Natural killer cell treated with Interleukin-12 subunit alpha and Interleukin-12 subunit beta and Interleukin-15 and Interleukin-18, amount 100 ng/mL, for 72 hours (primary cell): ENCODE measurements around the gene CPNE8. TPM values are rescaled to one million over a fixed set of nuclear protein-coding genes. Genes with fewer than 3 reads are reported as not detected.

ENCODE experiments used
- ATAC-seq, 2 donors: fragments of 150-1000 bp; cut with Tn5 transposase in 1 of 2; sonication (Bioruptor Pico), chemical (Tn5 transposase) in 1 of 2; 2 replicates each; pipeline ENCODE4 v1.10.0; 2021
- DNase-seq: peaks from one replicate; pipeline ENCODE4 v3.0.0; 2022; ENCODE audit warnings: low spot score
- H3K27ac Mint-ChIP-seq, 2 donors: 1 replicate in 1 of 2; 2 replicates in 1 of 2; pipeline ENCODE4 v1.8.0; 2022; ENCODE audit warnings: mixed read lengths in 2 of 2, mild to moderate bottlenecking in 1 of 2, moderate library complexity in 1 of 2
- H3K27me3 Mint-ChIP-seq, 2 donors: 1 replicate in 1 of 2; 2 replicates in 1 of 2; pipeline ENCODE4 v1.8.0; 2022; ENCODE audit warnings: mixed read lengths in 2 of 2
- H3K36me3 Mint-ChIP-seq: one replicate; pipeline ENCODE4 v1.8.0; 2022; ENCODE audit warnings: mixed read lengths
- H3K4me1 Mint-ChIP-seq, 2 donors: 1 replicate in 1 of 2; 2 replicates in 1 of 2; pipeline ENCODE4 v1.8.0; 2022; ENCODE audit warnings: low read depth in 2 of 2, mixed read lengths in 2 of 2, mild to moderate bottlenecking in 1 of 2
- H3K4me3 Mint-ChIP-seq: one replicate; pipeline ENCODE4 v1.8.0; 2022; ENCODE audit warnings: mixed read lengths
- H3K9me3 Mint-ChIP-seq: 2 replicates; pipeline ENCODE4 v1.8.0; 2022; ENCODE audit warnings: mixed read lengths
- total RNA-seq, 2 donors: library from RNA; stranded (reverse); gene quantifications; one replicate each; pipeline ENCODE4 v1.2.3, GENCODE V29; 2022

The CPNE8 gene
- total RNA-seq, 2 donors from 2014 or later: 5.5 to 9.2 TPM

DNA sequence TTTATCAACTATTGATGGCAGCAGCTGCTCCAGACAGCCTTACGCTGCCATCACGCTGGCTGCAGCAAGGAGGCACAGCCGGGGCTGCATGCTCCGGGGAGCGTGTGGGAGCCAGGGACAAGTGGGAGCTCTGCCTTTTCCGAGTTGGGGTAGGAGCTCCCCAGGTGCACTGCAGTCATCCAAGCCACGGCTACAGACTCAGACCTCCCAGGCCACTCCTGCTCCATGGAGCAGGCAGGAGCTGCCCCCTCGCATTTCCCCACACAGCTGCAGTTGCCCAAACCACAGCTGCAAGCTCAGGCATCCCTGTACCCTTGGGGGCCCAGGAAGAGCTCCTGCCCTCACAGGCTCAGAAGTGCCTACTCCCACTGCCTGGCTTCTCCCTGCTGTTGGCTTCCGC, 184.7 kb downstream of the CPNE8 start:
- ATAC-seq (peak in 1 of 2 donors; percentile 11), DNase-seq (no peak)
- H3K9me3 Mint-ChIP-seq: peaks cover 12% of the 10 kb centered on the region
- H3K27me3 Mint-ChIP-seq: no peaks in the 10 kb centered on the region
- no peak overlapping the region for H3K27ac Mint-ChIP-seq
- no peaks in the 10 kb centered on the region for H3K4me1 Mint-ChIP-seq
- H3K4me3 Mint-ChIP-seq: no peak overlapping the region
- H3K36me3 Mint-ChIP-seq: peaks cover 14% of the 10 kb centered on the region

DNA sequence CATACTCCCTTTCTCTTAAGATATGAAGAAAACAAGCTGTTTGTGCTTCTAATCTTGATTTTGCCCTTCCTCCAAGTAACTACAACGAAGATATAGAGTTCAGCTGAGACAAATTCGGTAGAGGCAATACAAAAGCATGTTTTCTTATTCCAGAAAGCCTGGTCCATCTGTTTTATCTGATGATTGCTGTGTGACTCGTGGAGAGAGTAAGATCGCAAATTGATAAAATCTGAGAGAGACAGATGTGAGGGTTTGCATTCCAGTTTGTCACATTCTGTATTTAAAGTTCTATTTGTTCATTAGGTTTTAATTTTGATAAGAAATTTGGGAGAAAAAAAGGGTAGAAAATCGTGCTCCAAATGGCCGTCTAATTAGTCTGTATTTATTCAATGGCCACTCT, 192.1 kb downstream of the CPNE8 start:
- ATAC-seq (no peak), DNase-seq (no peak)
- Mint-ChIP-seq H3K4me1 (no peaks in the 10 kb centered on the region), H3K27me3 (no peaks in the 10 kb centered on the region), H3K27ac (no peak overlapping the region), H3K9me3 (peaks cover 12% of the 10 kb centered on the region), H3K36me3 (peaks cover 11% of the 10 kb centered on the region), H3K4me3 (no peak overlapping the region)

DNA sequence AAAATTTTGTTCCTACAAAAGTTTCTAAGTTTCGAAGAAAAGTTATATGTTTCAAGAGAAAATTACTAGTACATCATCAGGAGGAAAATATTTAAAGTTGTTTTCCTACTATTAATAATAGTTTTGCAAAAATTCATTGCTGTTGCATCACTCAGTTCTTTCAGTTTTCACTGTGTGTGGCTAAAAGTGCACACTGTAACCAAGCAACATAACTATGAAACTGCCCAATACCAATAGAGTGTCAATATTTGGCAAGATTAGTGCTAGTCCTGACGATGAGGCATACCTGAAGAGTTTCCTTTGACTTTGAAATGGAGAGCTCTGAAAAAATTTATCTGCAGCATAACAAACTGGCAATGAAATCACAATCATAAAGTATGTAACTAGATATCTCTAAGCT, 194.3 kb downstream of the CPNE8 start:
- Mint-ChIP-seq H3K27me3 (no peaks in the 10 kb centered on the region), H3K9me3 (peaks cover 4% of the 10 kb centered on the region), H3K27ac (no peak overlapping the region), H3K4me1 (no peaks in the 10 kb centered on the region), H3K4me3 (no peak overlapping the region), H3K36me3 (peaks cover 3% of the 10 kb centered on the region)
- no peak for ATAC-seq
- DNase-seq: no peak

DNA sequence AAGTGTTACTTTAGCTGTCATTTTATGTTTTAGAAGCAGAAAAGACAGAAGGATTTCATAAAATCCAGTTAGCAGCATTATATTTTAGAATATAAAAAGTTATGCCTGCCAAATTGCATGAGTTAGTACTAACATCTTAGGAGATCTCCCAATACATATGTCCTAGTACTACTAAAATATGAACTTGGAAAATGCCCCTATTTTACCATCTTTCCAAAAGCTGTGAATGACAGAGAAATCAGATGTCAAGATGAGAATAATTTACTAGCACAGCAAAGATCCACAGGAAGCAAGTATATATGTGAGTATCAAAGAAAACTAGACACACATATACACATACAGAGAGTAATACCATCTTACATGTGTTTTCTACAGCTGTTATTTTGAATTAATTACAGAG, 196.9 kb downstream of the CPNE8 start:
- H3K4me1 Mint-ChIP-seq: no peaks in the 10 kb centered on the region
- no peaks in the 10 kb centered on the region for H3K27me3 Mint-ChIP-seq
- no peaks in the 10 kb centered on the region for H3K36me3 Mint-ChIP-seq
- no peaks in the 10 kb centered on the region for H3K9me3 Mint-ChIP-seq
- no peak overlapping the region for H3K27ac Mint-ChIP-seq
- no peak for ATAC-seq
- no peak for DNase-seq
- no peak overlapping the region for H3K4me3 Mint-ChIP-seq

DNA sequence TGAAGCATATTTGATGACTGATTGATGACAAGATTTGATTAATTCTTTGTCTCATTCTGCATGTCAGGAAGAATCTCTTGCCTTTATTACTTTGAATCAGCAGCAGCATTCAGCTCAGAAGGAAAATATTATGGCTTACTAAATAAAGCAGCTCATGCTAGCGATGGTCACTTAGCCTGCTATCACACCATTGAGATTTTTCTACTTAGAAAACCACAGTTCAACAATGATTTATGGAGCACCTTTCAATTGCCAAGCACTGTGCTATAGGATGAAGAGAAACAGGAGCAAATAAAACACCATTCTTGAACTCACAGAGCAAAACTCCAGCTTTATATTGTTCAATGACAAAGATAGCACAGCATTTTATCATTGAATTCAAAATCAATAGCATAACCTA, 197.7 kb downstream of the CPNE8 start:
- Mint-ChIP-seq H3K36me3 (no peaks in the 10 kb centered on the region), H3K9me3 (no peaks in the 10 kb centered on the region), H3K27ac (no peak overlapping the region), H3K27me3 (no peaks in the 10 kb centered on the region), H3K4me1 (no peaks in the 10 kb centered on the region), H3K4me3 (no peak overlapping the region)
- ATAC-seq (no peak), DNase-seq (no peak)

DNA sequence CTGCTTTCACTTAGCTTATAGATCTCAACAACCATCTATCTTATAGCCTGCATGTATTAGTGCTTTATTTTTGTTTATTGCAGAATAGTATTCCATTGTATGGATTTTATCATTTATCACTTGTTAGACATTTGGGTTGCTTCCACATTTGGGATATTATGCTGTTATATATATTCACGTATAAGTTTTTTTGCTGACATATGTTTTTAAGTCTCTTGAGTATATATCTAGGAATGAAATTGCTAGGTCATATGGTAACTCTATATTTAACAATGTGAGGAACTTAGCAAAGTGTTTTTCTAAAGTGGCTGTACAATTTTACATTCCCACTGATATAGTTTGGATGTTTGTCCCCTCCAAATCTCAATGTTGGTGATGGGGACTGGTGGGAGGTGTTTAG, 208.1 kb downstream of the CPNE8 start:
- Mint-ChIP-seq H3K27me3 (no peaks in the 10 kb centered on the region), H3K27ac (no peak overlapping the region), H3K4me3 (no peak overlapping the region), H3K9me3 (no peaks in the 10 kb centered on the region), H3K4me1 (no peaks in the 10 kb centered on the region), H3K36me3 (no peaks in the 10 kb centered on the region)
- DNase-seq (no peak), ATAC-seq (no peak)

DNA sequence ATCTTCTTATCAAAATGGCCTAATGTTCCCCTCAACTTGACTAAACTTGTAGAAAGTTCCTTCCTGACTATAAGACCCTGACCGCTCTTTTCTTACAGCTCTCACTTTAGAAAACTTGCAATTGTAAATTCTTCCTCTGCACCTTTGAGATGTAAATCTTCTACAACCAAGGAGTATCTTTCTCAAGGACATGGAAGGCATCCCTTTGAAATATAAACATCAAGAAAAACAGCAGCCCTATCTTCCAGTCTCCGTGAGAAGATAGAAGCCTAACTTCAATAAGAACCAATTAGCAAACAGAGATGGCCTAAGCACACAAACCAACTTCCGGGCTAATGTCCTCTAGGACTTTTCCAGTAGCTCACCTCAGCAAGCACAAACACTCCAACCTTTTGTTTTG, 210.3 kb downstream of the CPNE8 start:
- Mint-ChIP-seq H3K36me3 (peaks cover 5% of the 10 kb centered on the region), H3K27ac (no peak overlapping the region), H3K9me3 (no peaks in the 10 kb centered on the region), H3K27me3 (no peaks in the 10 kb centered on the region), H3K4me1 (no peaks in the 10 kb centered on the region), H3K4me3 (no peak overlapping the region)
- DNase-seq: no peak
- no peak for ATAC-seq

DNA sequence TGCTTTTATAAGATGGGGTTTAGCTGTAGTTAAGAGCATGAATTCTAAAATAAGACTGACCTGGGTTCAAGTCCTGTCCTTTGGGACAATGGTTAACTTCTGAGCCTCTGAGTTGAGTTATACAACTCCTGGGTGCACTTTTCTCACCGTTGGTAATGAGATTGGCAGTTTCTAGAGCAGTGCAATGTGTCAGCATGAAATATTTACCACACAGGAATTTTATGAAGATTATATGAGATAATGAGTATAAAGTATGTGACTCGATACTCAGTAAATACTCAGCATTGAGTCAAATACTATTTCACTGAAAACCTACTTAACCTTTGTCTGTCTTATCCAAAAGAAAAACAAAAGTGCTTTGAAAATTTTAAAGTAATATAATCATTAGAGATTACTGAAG, 214.2 kb downstream of the CPNE8 start:
- Mint-ChIP-seq H3K4me1 (no peaks in the 10 kb centered on the region), H3K27me3 (no peaks in the 10 kb centered on the region), H3K36me3 (peaks cover 5% of the 10 kb centered on the region), H3K9me3 (no peaks in the 10 kb centered on the region), H3K27ac (no peak overlapping the region), H3K4me3 (no peak overlapping the region)
- ATAC-seq (no peak), DNase-seq (no peak)

DNA sequence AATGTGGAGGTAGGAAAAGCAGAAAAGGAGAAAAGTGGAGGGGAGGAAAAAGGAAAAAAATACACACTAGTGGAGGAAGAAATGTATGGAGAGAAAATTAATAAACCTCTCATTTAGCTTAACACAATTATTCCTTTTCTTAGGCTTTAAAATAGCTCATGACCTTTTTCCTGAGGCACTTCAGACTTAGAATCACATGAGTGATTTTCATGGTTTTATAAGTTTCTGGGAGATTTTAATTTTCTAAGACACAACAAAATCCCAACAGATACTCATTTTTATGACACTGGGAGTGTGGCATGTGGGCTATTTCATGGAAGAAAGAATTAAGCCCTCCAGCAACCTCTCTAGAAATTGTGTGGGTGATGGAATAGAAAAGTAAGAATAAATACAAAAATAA, 214.7 kb downstream of the CPNE8 start:
- Mint-ChIP-seq H3K36me3 (peaks cover 5% of the 10 kb centered on the region), H3K27me3 (no peaks in the 10 kb centered on the region), H3K27ac (no peak overlapping the region), H3K4me3 (no peak overlapping the region), H3K9me3 (no peaks in the 10 kb centered on the region), H3K4me1 (no peaks in the 10 kb centered on the region)
- DNase-seq: no peak
- ATAC-seq: no peak

DNA sequence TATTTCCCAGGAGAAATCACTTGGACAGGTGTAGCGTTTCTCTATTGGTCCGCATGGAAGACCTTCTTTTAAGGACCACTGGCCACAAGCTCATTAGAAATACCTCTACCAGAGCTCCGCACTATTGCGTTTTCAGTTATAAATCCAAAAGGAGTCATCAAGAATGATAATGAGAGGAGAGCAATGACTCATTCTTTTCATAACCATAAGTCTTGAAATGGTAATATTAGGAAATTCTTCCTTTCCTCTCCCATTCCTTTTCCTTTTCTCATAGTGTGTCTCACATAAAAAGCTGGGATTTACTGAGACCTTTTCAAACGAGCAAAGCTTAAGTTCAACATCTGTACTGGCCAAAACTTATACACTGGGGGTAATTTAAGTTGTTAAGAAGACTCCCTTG, 215.7 kb downstream of the CPNE8 start:
- no peaks in the 10 kb centered on the region for H3K9me3 Mint-ChIP-seq
- peaks cover 5% of the 10 kb centered on the region for H3K36me3 Mint-ChIP-seq
- no peak for ATAC-seq
- DNase-seq: no peak
- H3K4me3 Mint-ChIP-seq: no peak overlapping the region
- no peaks in the 10 kb centered on the region for H3K27me3 Mint-ChIP-seq
- H3K4me1 Mint-ChIP-seq: no peaks in the 10 kb centered on the region
- no peak overlapping the region for H3K27ac Mint-ChIP-seq

DNA sequence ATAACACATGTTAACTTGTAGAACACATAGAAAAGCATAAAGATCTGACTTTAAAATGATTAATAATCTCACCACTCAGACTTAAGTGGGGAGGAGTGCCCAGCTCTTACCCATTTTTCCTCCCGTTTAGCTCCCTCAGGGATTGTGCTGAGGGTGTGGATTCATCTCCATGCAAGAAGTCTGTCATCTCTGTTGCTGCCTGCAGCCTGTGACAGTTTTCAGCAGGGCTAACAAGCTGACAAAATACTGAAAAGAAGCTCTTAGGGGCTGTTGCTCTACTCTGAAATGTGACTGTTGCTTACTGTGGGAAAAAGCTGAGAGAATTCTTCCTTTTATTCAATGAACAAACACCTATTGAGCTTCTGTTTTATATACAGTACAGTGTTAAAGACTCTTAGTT, 216.2 kb downstream of the CPNE8 start:
- Mint-ChIP-seq H3K4me3 (no peak overlapping the region), H3K36me3 (peaks cover 5% of the 10 kb centered on the region), H3K4me1 (no peaks in the 10 kb centered on the region), H3K9me3 (no peaks in the 10 kb centered on the region), H3K27ac (no peak overlapping the region), H3K27me3 (no peaks in the 10 kb centered on the region)
- DNase-seq (no peak), ATAC-seq (no peak)

DNA sequence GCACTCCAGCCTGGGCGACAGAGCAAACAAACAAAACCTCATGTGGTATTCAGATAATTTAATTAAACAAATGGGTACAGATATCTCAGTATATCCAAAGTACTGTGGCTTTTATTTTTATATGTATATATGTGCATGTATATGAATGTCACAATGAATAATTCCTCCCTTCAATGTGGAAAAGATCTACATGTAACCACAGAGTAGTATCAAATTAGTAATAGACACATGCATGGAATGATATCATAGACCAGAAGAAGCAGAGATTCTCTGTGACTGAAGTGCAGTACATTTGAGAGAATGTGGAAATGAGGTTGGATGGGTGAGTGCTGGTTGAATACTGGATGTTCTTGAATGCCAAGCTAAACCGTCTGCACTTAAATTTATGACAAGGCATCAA, 222.9 kb downstream of the CPNE8 start:
- H3K4me1 Mint-ChIP-seq: no peaks in the 10 kb centered on the region
- H3K27me3 Mint-ChIP-seq: no peaks in the 10 kb centered on the region
- no peak overlapping the region for H3K27ac Mint-ChIP-seq
- H3K36me3 Mint-ChIP-seq: no peaks in the 10 kb centered on the region
- DNase-seq (no peak), ATAC-seq (no peak)
- H3K9me3 Mint-ChIP-seq: no peaks in the 10 kb centered on the region
- H3K4me3 Mint-ChIP-seq: no peak overlapping the region

DNA sequence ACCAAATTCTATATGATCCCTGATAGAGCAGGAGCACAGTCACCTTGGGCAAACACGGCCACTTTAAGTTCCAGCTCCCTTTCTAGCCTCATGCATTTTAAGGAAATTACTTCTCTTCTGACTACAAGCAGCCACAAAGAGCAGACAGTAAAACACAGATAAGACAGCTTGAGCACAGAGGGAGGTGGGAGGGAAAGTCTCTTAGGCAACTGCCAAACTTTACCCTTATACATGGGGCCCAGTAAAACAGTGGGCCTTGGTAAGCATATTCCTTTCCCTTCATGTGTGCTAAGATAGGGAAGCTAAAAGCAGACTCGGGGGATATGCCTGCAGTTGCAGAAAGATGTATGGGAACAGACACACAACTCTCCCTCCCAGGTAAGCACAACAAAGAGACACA, 235.9 kb downstream of the CPNE8 start:
- peaks cover 3% of the 10 kb centered on the region for H3K9me3 Mint-ChIP-seq
- H3K27ac Mint-ChIP-seq: no peak overlapping the region
- no peaks in the 10 kb centered on the region for H3K4me1 Mint-ChIP-seq
- DNase-seq (no peak), ATAC-seq (no peak)
- no peaks in the 10 kb centered on the region for H3K36me3 Mint-ChIP-seq
- no peak overlapping the region for H3K4me3 Mint-ChIP-seq
- no peaks in the 10 kb centered on the region for H3K27me3 Mint-ChIP-seq

DNA sequence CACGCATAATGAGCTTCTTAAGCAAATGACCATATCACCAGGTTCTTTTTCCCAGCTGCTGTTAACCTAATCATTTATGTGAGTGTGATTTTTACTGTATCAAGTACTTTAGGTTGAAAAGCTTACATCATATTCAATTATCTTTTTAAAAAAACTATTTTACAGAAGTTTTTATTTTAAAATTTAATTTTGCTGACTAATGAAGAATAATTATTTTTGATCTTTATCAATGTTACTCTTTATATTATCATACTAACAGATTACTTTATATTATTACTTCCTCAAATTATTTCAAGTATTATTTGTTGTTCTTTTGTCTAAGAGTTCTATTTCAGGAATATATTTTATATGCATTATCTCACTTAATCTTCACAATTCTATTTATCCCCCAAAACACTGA, 236.3 kb downstream of the CPNE8 start:
- Mint-ChIP-seq H3K9me3 (peaks cover 3% of the 10 kb centered on the region), H3K27me3 (no peaks in the 10 kb centered on the region), H3K36me3 (no peaks in the 10 kb centered on the region), H3K4me1 (no peaks in the 10 kb centered on the region), H3K4me3 (no peak overlapping the region), H3K27ac (no peak overlapping the region)
- no peak for ATAC-seq
- DNase-seq: no peak

DNA sequence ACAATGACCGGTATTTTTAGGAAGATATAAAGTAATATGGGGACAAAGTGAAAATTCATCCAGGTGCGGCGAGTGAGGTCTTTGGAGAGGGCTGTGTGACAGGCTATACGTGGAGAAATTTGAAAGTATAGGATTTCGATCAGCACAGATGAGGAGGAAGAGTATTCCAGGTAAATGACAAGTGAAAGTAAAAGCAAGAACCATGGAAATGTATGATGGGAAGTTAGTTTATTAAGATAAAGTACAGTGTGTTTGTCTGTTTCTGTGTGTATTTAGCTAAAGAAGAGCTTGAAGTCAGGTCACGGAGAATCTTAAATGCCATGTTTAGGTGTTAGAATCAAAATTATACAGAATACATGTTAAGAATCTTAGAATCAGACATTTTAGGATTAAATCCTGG, 239.0 kb downstream of the CPNE8 start:
- H3K9me3 Mint-ChIP-seq: peaks cover 13% of the 10 kb centered on the region
- no peak for ATAC-seq
- no peak overlapping the region for H3K4me3 Mint-ChIP-seq
- H3K27me3 Mint-ChIP-seq: no peaks in the 10 kb centered on the region
- H3K4me1 Mint-ChIP-seq: peaks cover 0 to 3% of the 10 kb centered on the region in 2 donors
- H3K36me3 Mint-ChIP-seq: peaks cover 8% of the 10 kb centered on the region
- H3K27ac Mint-ChIP-seq: no peak overlapping the region
- DNase-seq: no peak
